ENCODE measurements around the gene NWD2. TPM values are rescaled to one million over a fixed set of nuclear protein-coding genes. Genes with fewer than 3 reads are reported as not detected.

The NWD2 gene
- total and polyA plus RNA-seq, 9 of the 15 experiments (the other 6 are each of a cell fraction or from before 2014, with no cell fraction given), result not detected

- TF ChIP-seq PRDM10 (IDR thresholded peaks at IDR 0.05; ENCODE audit: partially characterized antibody) (no peak), RBM34 (IDR thresholded peaks at IDR 0.05; ENCODE audit: borderline replicate concordance, insufficient read depth, low read length) (no peak), ZFP1 (CRISPR knock-in tag; IDR thresholded peaks at IDR 0.05) (no peak), ELK1 (CRISPR knock-in tag; IDR thresholded peaks at IDR 0.05) (no peak), CHD4 (IDR thresholded peaks at IDR 0.05; ENCODE audit: insufficient read depth, insufficient replicate concordance, low read depth, low read length, poor library complexity, severe bottlenecking) (no peak), BMI1 (IDR thresholded peaks at IDR 0.05; ENCODE audit: low read length) (no peak), MXI1 (IDR thresholded peaks at IDR 0.05; ENCODE audit: low read depth, low read length) (no peak)
Observed at GRCh38 chr4:37219242-37219641, 25.3 kb upstream of the NWD2 start (continued).
